Ovary (tissue), 9 donors: ENCODE results near the gene ACSF3. TPM values are rescaled to one million over a fixed set of nuclear protein-coding genes. Genes with fewer than 3 reads are reported as not detected.

ENCODE experiments used
- DNase-seq, 5 donors: peaks; one replicate each; pipeline ENCODE4 v3.0.0-alpha.2; 2019 to 2020
- H3K27ac ChIP-seq, 2 donors: fragments of 200-600 bp; one replicate each; pipeline versions ENCODE4 v1.5.1 to v1.8.0; 2019 to 2022
- H3K27me3 ChIP-seq: fragments of 200-600 bp; one replicate; pipeline ENCODE4 v1.8.0; 2022
- H3K36me3 ChIP-seq: fragments of 200-600 bp; sonication (generic); one replicate; pipeline ENCODE4 v1.5.1; 2019
- H3K4me1 ChIP-seq: one replicate; pipeline ENCODE4 v1.8.1; 2013; ENCODE audit warnings: mild to moderate bottlenecking, moderate library complexity; ENCODE audit not compliant: insufficient read depth
- H3K4me3 ChIP-seq: fragments of 200-600 bp; sonication (generic); one replicate; pipeline ENCODE4 v1.5.1; 2017
- H3K9me3 ChIP-seq, 2 donors: fragments of 200-600 bp in 1 of 2; sonication (generic) in 1 of 2; one replicate each; pipeline versions ENCODE4 v1.5.1 to v1.8.1; 2013 to 2019; ENCODE audit warnings: mild to moderate bottlenecking in 1 of 2, moderate library complexity in 1 of 2
- EP300 ChIP-seq: sonication (generic); formaldehyde crosslinking; IDR thresholded peaks from one replicate; pipeline ENCODE4 v1.6.1; 2017; ENCODE audit warnings: antibody characterized with exemption
- POLR2A ChIP-seq: fragments of 450-650 bp; IDR thresholded peaks from one replicate; pipeline ENCODE4 v1.6.1; 2017; ENCODE audit warnings: antibody characterized with exemption, mild to moderate bottlenecking, moderate library complexity
- WGBS, 3 donors: extraction: QIAGEN DNeasy Blood & Tissue Kit in 1 of 3; methylation state at CpG; one replicate each; pipeline versions ENCODE4 v1.1.5 to v1.1.7; 2013 to 2017; 5-methylcytosine and 5-hydroxymethylcytosine counted together
- intact Hi-C, 4 donors: fragments of 100-400 bp; cut with DNase I; formaldehyde crosslinking; loops; one replicate each; pipeline versions ENCODE4 v1.11.0 to v1.15.1; 2022 to 2023
- polyA plus RNA-seq, 2 donors: library from polyadenylated mRNA; stranded (reverse); fragments of 200-250 nt in 1 of 2; fragments of 350-450 nt in 1 of 2; fragmentation: Illumina TruSeq in 1 of 2; extraction: RNeasy Lipid Tissue Mini Kit (QIAGEN cat#74804) in 1 of 2; gene quantifications; one replicate each; pipeline ENCODE4 v1.2.3, GENCODE V29; 2013 to 2014
- total RNA-seq, 7 donors: library from RNA; depleted of rRNA in 2 of 7; stranded (reverse); fragments of >200 nt in 2 of 7; fragmentation: NEBNext Ultra II Directional in 3 of 7; extraction: Animal tissue kit (Norgen Biotek cat#: 25700) in 3 of 7; gene quantifications; one replicate each; pipeline versions ENCODE4 v1.1.0 to v1.2.4, GENCODE V29; 2016 to 2023
- TF ChIP-seq, protein P1 (sequence below), 3 donors: fragments of 450-650 bp in 2 of 3; fragments of 200-600 bp in 1 of 3; IDR thresholded peaks; one replicate each; pipeline versions ENCODE4 v1.5.1 to v1.8.0; 2016 to 2022; ENCODE audit warnings: antibody characterized with exemption in 3 of 3, mild to moderate bottlenecking in 1 of 3
- donor health status: DM: no; HTN: no; CAD: no; lungs with moderate emphysema.
- donor health status: DM: no; HTN: no; CAD: no.
- donor health status: Bipolar disorder and iron deficiency.
- donor health status: DM: yes; HTN: yes; CAD: no.
- donor health status: DM: no; HTN: no; CAD: no.
- donor health status: DM: yes; HTN: yes; CAD: no.

The ACSF3 gene
- total and polyA plus RNA-seq, 9 donors: 16.2 to 40.9 (median 28.0) TPM

DNA sequence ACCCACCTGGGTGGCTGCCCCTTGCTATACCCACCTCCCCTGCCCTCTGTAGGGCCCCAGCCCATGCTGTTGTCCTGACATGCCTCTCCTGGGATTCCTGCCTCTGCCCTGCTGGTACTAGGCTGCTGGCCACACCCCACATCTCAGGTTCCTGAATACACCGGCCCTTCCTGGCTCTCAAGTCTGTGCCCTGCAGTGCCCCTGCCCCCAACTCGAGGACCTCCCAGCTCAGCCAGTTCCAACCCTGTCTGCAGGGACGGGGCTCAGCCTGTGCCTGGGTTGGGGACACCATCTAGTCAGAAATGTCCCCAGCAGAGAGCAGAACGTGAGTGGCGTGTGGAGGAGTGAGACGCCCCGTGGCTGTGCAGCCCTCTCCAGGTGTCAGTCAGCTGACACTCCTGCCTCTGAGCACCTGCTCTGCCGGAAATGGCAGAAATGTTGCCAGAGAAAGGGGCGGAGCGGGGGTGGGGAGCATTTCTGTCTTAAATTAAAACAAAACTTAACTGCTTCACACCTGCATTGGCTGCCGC, 28.7 kb downstream of the ACSF3 start:
- TF ChIP-seq EP300: no peak
- TF ChIP-seq POLR2A: no peak
- TF ChIP-seq, protein P1, sequence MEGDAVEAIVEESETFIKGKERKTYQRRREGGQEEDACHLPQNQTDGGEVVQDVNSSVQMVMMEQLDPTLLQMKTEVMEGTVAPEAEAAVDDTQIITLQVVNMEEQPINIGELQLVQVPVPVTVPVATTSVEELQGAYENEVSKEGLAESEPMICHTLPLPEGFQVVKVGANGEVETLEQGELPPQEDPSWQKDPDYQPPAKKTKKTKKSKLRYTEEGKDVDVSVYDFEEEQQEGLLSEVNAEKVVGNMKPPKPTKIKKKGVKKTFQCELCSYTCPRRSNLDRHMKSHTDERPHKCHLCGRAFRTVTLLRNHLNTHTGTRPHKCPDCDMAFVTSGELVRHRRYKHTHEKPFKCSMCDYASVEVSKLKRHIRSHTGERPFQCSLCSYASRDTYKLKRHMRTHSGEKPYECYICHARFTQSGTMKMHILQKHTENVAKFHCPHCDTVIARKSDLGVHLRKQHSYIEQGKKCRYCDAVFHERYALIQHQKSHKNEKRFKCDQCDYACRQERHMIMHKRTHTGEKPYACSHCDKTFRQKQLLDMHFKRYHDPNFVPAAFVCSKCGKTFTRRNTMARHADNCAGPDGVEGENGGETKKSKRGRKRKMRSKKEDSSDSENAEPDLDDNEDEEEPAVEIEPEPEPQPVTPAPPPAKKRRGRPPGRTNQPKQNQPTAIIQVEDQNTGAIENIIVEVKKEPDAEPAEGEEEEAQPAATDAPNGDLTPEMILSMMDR (IDR thresholded peaks at IDR 0.05): no peak
- H3K4me3 ChIP-seq: no peak overlapping the region
- intact Hi-C loops: no loop called here
- DNase-seq: peak in 1 of 5 donors; percentile 20
- whole genome bisulfite sequencing, 3 donors: 86 to 89% (median 88%) methylated on average over 11 of the region's 11 CpGs
- no peak overlapping the region for H3K27ac ChIP-seq
- H3K27me3 ChIP-seq: no peaks in the 10 kb centered on the region
- no peaks in the 10 kb centered on the region for H3K36me3 ChIP-seq
- no peaks in the 10 kb centered on the region for H3K9me3 ChIP-seq
- peaks cover 6% of the 10 kb centered on the region for H3K4me1 ChIP-seq

- intact Hi-C loops: no loop called here
- Histone ChIP-seq H3K36me3 (no peaks in the 10 kb centered on the region), H3K4me3 (no peak overlapping the region), H3K27me3 (no peaks in the 10 kb centered on the region), H3K9me3 (no peaks in the 10 kb centered on the region), H3K4me1 (peaks cover 6% of the 10 kb centered on the region), H3K27ac (no peak overlapping the region)
- TF ChIP-seq EP300: no peak
- TF ChIP-seq POLR2A: no peak
- TF ChIP-seq, protein P1 (IDR thresholded peaks at IDR 0.05): no peak
- WGBS, 3 donors: 80 to 89% (median 86%) methylated on average over 24 to 25 of the region's 25 CpGs
- peak in 2 of 5 donors; percentile 19 to 22 for DNase-seq
Measured at GRCh38 chr16:89123001-89123830, 29.6 kb downstream of the ACSF3 start.

DNA sequence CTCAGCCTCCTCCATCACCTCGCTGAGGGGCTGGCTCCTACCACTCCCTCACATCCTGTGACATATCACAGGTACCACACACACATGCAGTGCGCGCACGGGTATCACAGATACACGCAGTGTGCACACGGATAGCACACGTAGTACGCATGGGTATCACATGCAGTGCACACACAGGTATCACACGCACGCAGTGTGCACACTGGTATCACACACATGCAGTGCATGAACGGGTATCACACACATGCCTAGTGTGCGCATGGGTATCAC, 30.1 kb downstream of the ACSF3 start:
- intact Hi-C loops: no loop called here
- Histone ChIP-seq H3K27me3 (no peaks in the 10 kb centered on the region), H3K9me3 (no peaks in the 10 kb centered on the region), H3K36me3 (no peaks in the 10 kb centered on the region), H3K4me3 (no peak overlapping the region), H3K4me1 (peaks cover under 1% of the 10 kb centered on the region), H3K27ac (no peak overlapping the region)
- 87 to 97% (median 95%) methylated on average over 12 of the region's 12 CpGs for WGBS, 3 donors
- DNase-seq: peak in 2 of 5 donors; percentile 7 to 21
- TF ChIP-seq EP300 (no peak), POLR2A (no peak)
- TF ChIP-seq, protein P1 (IDR thresholded peaks at IDR 0.05): no peak

GRCh38 chr16:89129378-89129777, 35.7 kb downstream of the ACSF3 start:
- Histone ChIP-seq H3K4me1 (no peaks in the 10 kb centered on the region), H3K36me3 (no peaks in the 10 kb centered on the region), H3K4me3 (no peak overlapping the region), H3K9me3 (no peaks in the 10 kb centered on the region), H3K27me3 (no peaks in the 10 kb centered on the region), H3K27ac (no peak overlapping the region)
- intact Hi-C loops: no loop called here
- TF ChIP-seq, protein P1 (IDR thresholded peaks at IDR 0.05): no peak
- TF ChIP-seq POLR2A (no peak), EP300 (no peak)
- 96 to 99% (median 98%) methylated on average over 1 of the region's 1 CpG for WGBS, 3 donors
- DNase-seq: no peak
